Panc1 (cell line): ENCODE measurements around the gene SPACA7. TPM values are rescaled to one million over a fixed set of nuclear protein-coding genes. Genes with fewer than 3 reads are reported as not detected.

Experiments used
- ATAC-seq: fragments of 200-7000 bp; cut with Tn5 transposase; 2 replicates; pipeline ENCODE4 v1.9.1; 2020; ENCODE audit warnings: mild to moderate bottlenecking, moderate library complexity
- BruUV-seq: library from RNA; stranded (reverse); fragments of 400-500 nt; replicated peaks from 2 replicates; lab custom pipeline; 2021; lab: Mats Ljungman, UMichigan
- CTCF ChIA-PET: fragments of 300-600 bp; sonication (Branson Sonifier 250); formaldehyde crosslinking; loops from one replicate; lab custom pipeline; 2022; ENCODE audit warnings: antibody characterized with exemption; lab: Charles Lee
- POLR2A ChIA-PET: fragments of 300-600 bp; sonication (Branson Sonifier 250); formaldehyde crosslinking; loops from one replicate; lab custom pipeline; 2022; ENCODE audit warnings: antibody characterized with exemption; lab: Charles Lee
- DNase-seq: peaks from one replicate; pipeline ENCODE4 v3.0.0-alpha.2; 2010; ENCODE audit warnings: low read depth, low spot score
- H3K27ac ChIP-seq: 2 replicates; pipeline ENCODE4 v1.5.1; 2011; ENCODE audit warnings: mild to moderate bottlenecking, low read length, inconsistent platforms
- H3K27me3 ChIP-seq: fragments of 200-500 bp; sonication (Bioruptor generic); 2 replicates; pipeline ENCODE4 v1.6.0; 2014; ENCODE audit warnings: low read length, inconsistent platforms; ENCODE audit not compliant: control insufficient read depth, insufficient read depth
- H3K36me3 ChIP-seq: fragments of 200-500 bp; sonication (Bioruptor generic); 2 replicates; pipeline ENCODE4 v1.5.1; 2014; ENCODE audit warnings: inconsistent platforms, mild to moderate bottlenecking, low read length, moderate library complexity; ENCODE audit not compliant: control insufficient read depth, insufficient read depth
- H3K4me1 ChIP-seq: 2 replicates; pipeline ENCODE4 v1.5.1; 2011; ENCODE audit warnings: inconsistent platforms, mild to moderate bottlenecking, low read length, moderate library complexity; ENCODE audit not compliant: control insufficient read depth, insufficient read depth
- H3K4me3 ChIP-seq, 2 experiments: 2 replicates each; pipeline ENCODE4 v1.5.1; 2011 to 2012; ENCODE audit warnings: low read depth in 2 of 2, low read length in 2 of 2, mild to moderate bottlenecking in 2 of 2, inconsistent platforms in 1 of 2, moderate library complexity in 1 of 2
- H3K9me3 ChIP-seq: fragments of 200-500 bp; sonication (Bioruptor generic); 2 replicates; pipeline ENCODE4 v1.5.1; 2014; ENCODE audit warnings: low read depth, mild to moderate bottlenecking, inconsistent platforms, low read length, moderate library complexity; ENCODE audit not compliant: control insufficient read depth, insufficient read depth
- POLR2AphosphoS5 ChIP-seq: IDR thresholded peaks from 2 replicates; pipeline ENCODE4 v1.6.1; 2012; ENCODE audit warnings: mild to moderate bottlenecking, low read depth, low read length, moderate library complexity
- REST ChIP-seq, 2 experiments: IDR thresholded peaks; 2 replicates each; pipeline ENCODE4 v1.6.1; 2011 to 2012; ENCODE audit warnings: low read depth in 2 of 2, control low read depth in 1 of 2, low read length in 1 of 2, mild to moderate bottlenecking in 1 of 2, moderate library complexity in 1 of 2; ENCODE audit not compliant: insufficient read depth in 1 of 2
- SIN3A ChIP-seq: IDR thresholded peaks from 2 replicates; pipeline ENCODE4 v1.6.1; 2012; ENCODE audit warnings: low read depth, mild to moderate bottlenecking, low read length, moderate library complexity, borderline replicate concordance; ENCODE audit not compliant: insufficient read depth
- TCF7L2 ChIP-seq: IDR thresholded peaks from 2 replicates; pipeline ENCODE4 v1.6.1; 2011; ENCODE audit warnings: mild to moderate bottlenecking, low read depth, low read length, inconsistent platforms
- in situ Hi-C: cut with HindIII; loops from 2 replicates; pipeline ENCODE4 v1.10.0; 2016; ENCODE audit warnings: low sequenced_read_pairs, low pct_unique_long_range_greater_than_20kb
- intact Hi-C: fragments of 100-400 bp; cut with micrococcal nuclease; formaldehyde crosslinking; loops from one replicate; pipeline ENCODE4 v1.10.0; 2022; ENCODE audit not compliant: unreplicated experiment
- total RNA-seq: library from RNA; stranded (reverse); gene quantifications from one replicate; pipeline ENCODE4 v1.2.1, GENCODE V29; 2021; ENCODE audit not compliant: unreplicated experiment
- TF ChIP-seq, protein P1 (sequence below): fragments of 450-650 bp; IDR thresholded peaks from 2 replicates; pipeline ENCODE4 v1.5.1; 2017; ENCODE audit warnings: mild to moderate bottlenecking

SPACA7 gene
- total RNA-seq, 1 experiment from 2014 or later = not detected

DNA sequence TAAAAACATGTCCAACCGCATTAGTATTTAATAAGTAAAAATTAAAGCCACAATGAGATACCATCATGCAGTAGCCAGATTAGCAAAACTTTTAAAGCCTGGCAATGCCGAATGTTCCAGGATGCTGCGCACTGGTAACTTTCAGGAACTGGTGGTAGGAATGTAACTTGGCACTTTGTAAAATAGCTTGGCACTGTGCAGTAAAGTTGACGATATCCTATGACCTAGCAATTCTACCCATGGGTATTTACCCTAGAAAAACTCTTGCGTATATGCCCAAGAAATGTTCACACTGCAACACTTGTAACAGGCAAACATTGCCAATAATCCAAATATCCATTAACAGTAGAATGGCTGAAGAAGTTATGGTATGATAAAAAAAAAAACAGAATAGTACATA is 97.7 kb downstream of the SPACA7 start:
- TF ChIP-seq REST (IDR thresholded peaks at IDR 0.05; ENCODE audit: insufficient read depth in 1 of 2, low read depth in 2 of 2, low read length in 1 of 2) = no peak
- no peak for TF ChIP-seq TCF7L2
- TF ChIP-seq, protein P1, sequence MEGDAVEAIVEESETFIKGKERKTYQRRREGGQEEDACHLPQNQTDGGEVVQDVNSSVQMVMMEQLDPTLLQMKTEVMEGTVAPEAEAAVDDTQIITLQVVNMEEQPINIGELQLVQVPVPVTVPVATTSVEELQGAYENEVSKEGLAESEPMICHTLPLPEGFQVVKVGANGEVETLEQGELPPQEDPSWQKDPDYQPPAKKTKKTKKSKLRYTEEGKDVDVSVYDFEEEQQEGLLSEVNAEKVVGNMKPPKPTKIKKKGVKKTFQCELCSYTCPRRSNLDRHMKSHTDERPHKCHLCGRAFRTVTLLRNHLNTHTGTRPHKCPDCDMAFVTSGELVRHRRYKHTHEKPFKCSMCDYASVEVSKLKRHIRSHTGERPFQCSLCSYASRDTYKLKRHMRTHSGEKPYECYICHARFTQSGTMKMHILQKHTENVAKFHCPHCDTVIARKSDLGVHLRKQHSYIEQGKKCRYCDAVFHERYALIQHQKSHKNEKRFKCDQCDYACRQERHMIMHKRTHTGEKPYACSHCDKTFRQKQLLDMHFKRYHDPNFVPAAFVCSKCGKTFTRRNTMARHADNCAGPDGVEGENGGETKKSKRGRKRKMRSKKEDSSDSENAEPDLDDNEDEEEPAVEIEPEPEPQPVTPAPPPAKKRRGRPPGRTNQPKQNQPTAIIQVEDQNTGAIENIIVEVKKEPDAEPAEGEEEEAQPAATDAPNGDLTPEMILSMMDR = no peak
- TF ChIP-seq POLR2AphosphoS5 = no peak
- no peak for TF ChIP-seq SIN3A
- Histone ChIP-seq H3K9me3 (no peaks in the 10 kb centered on the region), H3K36me3 (no peaks in the 10 kb centered on the region), H3K4me3 (no peak overlapping the region), H3K27me3 (no peaks in the 10 kb centered on the region), H3K27ac (no peak overlapping the region), H3K4me1 (no peaks in the 10 kb centered on the region)
- intact Hi-C loops = no loop called here
- ATAC-seq (no peak), DNase-seq (no peak)
- in situ Hi-C loops = no loop called here
- POLR2A ChIA-PET = interaction anchor here (0.5 kb wide), 1 partner anchor 32 kb away, joined by 4 read pairs; no protein-coding TSS in a partner anchor
- BruUV-seq = no TSS peak
- CTCF ChIA-PET = interaction anchor here (0.6 kb wide), 1 partner anchor 912 kb away, joined by 10 read pairs; no protein-coding TSS in a partner anchor

DNA sequence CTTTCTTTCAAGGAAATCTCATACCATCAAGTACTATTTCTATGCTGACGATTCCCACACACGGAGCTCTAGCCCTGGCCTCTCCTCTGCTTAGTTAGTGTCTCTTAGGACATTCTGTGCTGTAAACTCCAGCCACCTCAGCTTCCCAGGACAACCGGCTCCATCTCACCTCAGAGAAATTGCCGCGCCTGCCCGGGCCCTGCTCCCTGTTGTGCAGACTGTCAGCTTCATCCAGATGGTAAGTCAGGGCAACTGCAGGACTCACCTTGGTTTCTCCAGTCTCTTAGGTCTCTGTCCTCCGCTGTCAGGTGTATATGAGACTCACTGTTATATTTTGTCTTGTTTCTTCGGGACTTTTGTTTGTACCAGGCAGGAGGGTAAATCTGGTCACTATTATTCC is 98.7 kb downstream of the SPACA7 start:
- Histone ChIP-seq H3K9me3 (no peaks in the 10 kb centered on the region), H3K4me3 (no peak overlapping the region), H3K36me3 (no peaks in the 10 kb centered on the region), H3K27ac (no peak overlapping the region), H3K27me3 (no peaks in the 10 kb centered on the region), H3K4me1 (no peaks in the 10 kb centered on the region)
- intact Hi-C loops (no loop called here), in situ Hi-C loops (no loop called here)
- BruUV-seq = no TSS peak
- POLR2A ChIA-PET = no interaction called here
- TF ChIP-seq TCF7L2 (no peak), POLR2AphosphoS5 (no peak), SIN3A (no peak), REST (IDR thresholded peaks at IDR 0.05; ENCODE audit: insufficient read depth in 1 of 2, low read depth in 2 of 2, low read length in 1 of 2) (no peak)
- TF ChIP-seq, protein P1 = no peak
- CTCF ChIA-PET = no interaction called here
- ATAC-seq (no peak), DNase-seq (no peak)
